WTC11 (cell line): ENCODE data around the gene NAA80. TPM values are rescaled to one million over a fixed set of nuclear protein-coding genes. Genes with fewer than 3 reads are reported as not detected.
A peak's percentile ranks its signal among the peaks of the same experiment; 100 is the strongest.

Experiments
- ATAC-seq: fragments of 200-7000 bp; cut with Tn5 transposase; 2 replicates; pipeline ENCODE4 v1.10.0; 2021; ENCODE audit warnings: mild to moderate bottlenecking, moderate library complexity
- CTCF ChIA-PET: fragments of 300-600 bp; sonication (Branson Sonifier 250); formaldehyde crosslinking; loops from one replicate; lab custom pipeline; 2021; ENCODE audit warnings: antibody characterized with exemption; lab: Charles Lee
- POLR2A ChIA-PET: fragments of 350-600 bp; sonication (Branson Sonifier 250); formaldehyde crosslinking; loops from one replicate; lab custom pipeline; 2021; ENCODE audit warnings: antibody characterized with exemption; lab: Charles Lee
- DNase-seq: peaks from one replicate; pipeline ENCODE4 v3.0.0; 2021; ENCODE audit warnings: low spot score
- H3K27ac Mint-ChIP-seq: 2 replicates; pipeline ENCODE4 v1.8.0; 2021; ENCODE audit warnings: mixed read lengths
- H3K27me3 Mint-ChIP-seq: 2 replicates; pipeline ENCODE4 v1.8.0; 2021; ENCODE audit warnings: low read depth, mild to moderate bottlenecking, moderate library complexity, mixed read lengths
- H3K36me3 Mint-ChIP-seq: 2 replicates; pipeline ENCODE4 v1.8.0; 2021; ENCODE audit warnings: mixed read lengths
- H3K4me1 Mint-ChIP-seq: 2 replicates; pipeline ENCODE4 v1.8.0; 2022; ENCODE audit warnings: mixed read lengths
- H3K4me3 Mint-ChIP-seq: 2 replicates; pipeline ENCODE4 v1.8.0; 2021; ENCODE audit warnings: mild to moderate bottlenecking, moderate library complexity, mixed read lengths
- H3K9me3 Mint-ChIP-seq: 2 replicates; pipeline ENCODE4 v1.8.0; 2021; ENCODE audit warnings: mixed read lengths
- EMX1 ChIP-seq: fragments of 250-450 bp; sonication (Bioruptor Pico); IDR thresholded peaks from 2 replicates; pipeline ENCODE4 v1.8.0; 2021; ENCODE audit warnings: mild to moderate bottlenecking
- FOXJ3 ChIP-seq: sonication (generic); formaldehyde crosslinking; IDR thresholded peaks from 2 replicates; pipeline ENCODE4 v1.9.0; 2021; ENCODE audit warnings: missing genetic modification reagents, mild to moderate bottlenecking, borderline replicate concordance
- GTF2I ChIP-seq: fragments of 250-450 bp; sonication (Bioruptor Pico); conservative IDR thresholded peaks from 2 replicates; pipeline ENCODE4 v1.4.0; 2021; ENCODE audit warnings: mild to moderate bottlenecking
- HMGA2 ChIP-seq: fragments of 250-450 bp; sonication (Bioruptor Pico); IDR thresholded peaks from 2 replicates; pipeline ENCODE4 v1.4.0; 2021; ENCODE audit warnings: mild to moderate bottlenecking, moderate library complexity
- JAZF1 ChIP-seq: fragments of 250-450 bp; sonication (Bioruptor Pico); IDR thresholded peaks from 2 replicates; pipeline ENCODE4 v1.9.0; 2021; ENCODE audit warnings: moderate library complexity, mild to moderate bottlenecking, inconsistent platforms
- NR3C1 ChIP-seq: sonication (generic); formaldehyde crosslinking; conservative IDR thresholded peaks from 2 replicates; pipeline ENCODE4 v1.8.1; 2023; ENCODE audit warnings: low read depth, mild to moderate bottlenecking, missing genetic modification reagents
- OVOL2 ChIP-seq: fragments of 250-450 bp; sonication (Bioruptor Pico); IDR thresholded peaks from 2 replicates; pipeline ENCODE4 v1.9.0; 2021; ENCODE audit warnings: mild to moderate bottlenecking, borderline replicate concordance
- TEAD4 ChIP-seq: sonication (generic); formaldehyde crosslinking; IDR thresholded peaks from 2 replicates; pipeline ENCODE4 v1.8.0; 2022; ENCODE audit warnings: mild to moderate bottlenecking, missing genetic modification reagents
- ZNF121 ChIP-seq: sonication (generic); formaldehyde crosslinking; IDR thresholded peaks from 2 replicates; pipeline ENCODE4 v1.8.0; 2023; ENCODE audit warnings: missing genetic modification reagents
- ZNF232 ChIP-seq: sonication (generic); formaldehyde crosslinking; IDR thresholded peaks from 2 replicates; pipeline ENCODE4 v1.8.0; 2022; ENCODE audit warnings: mild to moderate bottlenecking, missing genetic modification reagents
- ZNF263 ChIP-seq: sonication (generic); formaldehyde crosslinking; IDR thresholded peaks from 2 replicates; pipeline ENCODE4 v1.8.1; 2022; ENCODE audit warnings: low read depth, mild to moderate bottlenecking, moderate library complexity, missing genetic modification reagents
- ZNF423 ChIP-seq: fragments of 250-450 bp; sonication (Bioruptor Pico); IDR thresholded peaks from 2 replicates; pipeline ENCODE4 v2.1.2; 2022; ENCODE audit warnings: mild to moderate bottlenecking, moderate library complexity
- total RNA-seq: library from RNA; stranded (reverse); gene quantifications from 3 replicates; pipeline ENCODE4 v1.2.3, GENCODE V29; 2021
- TF ChIP-seq, protein P1 (sequence below): fragments of 250-450 bp; sonication (Bioruptor Pico); IDR thresholded peaks from 2 replicates; pipeline ENCODE4 v1.9.0; 2021; ENCODE audit warnings: moderate library complexity, mild to moderate bottlenecking, inconsistent platforms, borderline replicate concordance
- TF ChIP-seq, protein P2 (sequence below): sonication (generic); formaldehyde crosslinking; IDR thresholded peaks from 2 replicates; pipeline ENCODE4 v1.8.0; 2023; ENCODE audit warnings: missing genetic modification reagents, mild to moderate bottlenecking, borderline replicate concordance
- TF ChIP-seq, protein P3 (sequence below): fragments of 250-450 bp; sonication (Bioruptor Pico); IDR thresholded peaks from 2 replicates; pipeline ENCODE4 v1.9.0; 2021; ENCODE audit warnings: mild to moderate bottlenecking, borderline replicate concordance
- TF ChIP-seq, protein P4 (sequence below): sonication (generic); formaldehyde crosslinking; IDR thresholded peaks from 2 replicates; pipeline ENCODE4 v1.8.1; 2023; ENCODE audit warnings: mild to moderate bottlenecking, missing genetic modification reagents
- TF ChIP-seq, protein P5 (sequence below): sonication (generic); formaldehyde crosslinking; IDR thresholded peaks from 2 replicates; pipeline ENCODE4 v1.8.0; 2022; ENCODE audit warnings: mild to moderate bottlenecking, missing genetic modification reagents
- TF ChIP-seq, protein P6 (sequence below): sonication (generic); formaldehyde crosslinking; IDR thresholded peaks from 2 replicates; pipeline ENCODE4 v1.8.1; 2022; ENCODE audit warnings: mild to moderate bottlenecking, missing genetic modification reagents, moderate library complexity, borderline replicate concordance
- TF ChIP-seq, protein P7 (sequence below): fragments of 250-450 bp; sonication (Bioruptor Pico); IDR thresholded peaks from 2 replicates; pipeline ENCODE4 v2.1.2; 2022; ENCODE audit warnings: mild to moderate bottlenecking, moderate library complexity
- TF ChIP-seq, protein P8 (sequence below): sonication (generic); formaldehyde crosslinking; IDR thresholded peaks from 2 replicates; pipeline ENCODE4 v1.8.1; 2022; ENCODE audit warnings: low read depth, mild to moderate bottlenecking, moderate library complexity, missing genetic modification reagents, borderline replicate concordance

The NAA80 gene
- total RNA-seq, 1 experiment from 2014 or later, result 17.3 TPM

DNA sequence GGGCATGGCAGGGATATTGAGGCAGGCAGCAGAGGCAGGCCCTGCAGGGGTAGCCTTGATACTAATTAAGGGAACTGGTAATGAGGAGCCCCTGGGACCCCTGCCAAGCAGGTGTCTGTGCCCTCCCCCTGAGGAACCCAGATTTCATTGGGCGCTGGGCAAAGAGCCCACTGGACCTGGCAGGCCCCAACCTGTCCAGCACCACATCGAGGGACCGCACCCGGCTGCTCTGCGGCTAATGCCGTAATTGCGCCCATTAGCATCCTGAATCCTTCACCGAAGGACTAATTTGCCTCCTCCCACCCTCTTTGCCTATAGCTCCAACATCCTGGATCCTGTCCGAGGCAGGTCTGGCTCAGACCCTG lies 44.0 kb downstream of the NAA80 start (continued):
- TF ChIP-seq, protein P1, sequence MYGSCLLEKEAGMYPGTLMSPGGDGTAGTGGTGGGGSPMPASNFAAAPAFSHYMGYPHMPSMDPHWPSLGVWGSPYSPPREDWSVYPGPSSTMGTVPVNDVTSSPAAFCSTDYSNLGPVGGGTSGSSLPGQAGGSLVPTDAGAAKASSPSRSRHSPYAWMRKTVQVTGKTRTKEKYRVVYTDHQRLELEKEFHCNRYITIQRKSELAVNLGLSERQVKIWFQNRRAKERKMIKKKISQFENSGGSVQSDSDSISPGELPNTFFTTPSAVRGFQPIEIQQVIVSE (CRISPR knock-in tag), result no peak
- no peak for TF ChIP-seq ZNF263 (CRISPR knock-in tag)
- TF ChIP-seq, protein P2, sequence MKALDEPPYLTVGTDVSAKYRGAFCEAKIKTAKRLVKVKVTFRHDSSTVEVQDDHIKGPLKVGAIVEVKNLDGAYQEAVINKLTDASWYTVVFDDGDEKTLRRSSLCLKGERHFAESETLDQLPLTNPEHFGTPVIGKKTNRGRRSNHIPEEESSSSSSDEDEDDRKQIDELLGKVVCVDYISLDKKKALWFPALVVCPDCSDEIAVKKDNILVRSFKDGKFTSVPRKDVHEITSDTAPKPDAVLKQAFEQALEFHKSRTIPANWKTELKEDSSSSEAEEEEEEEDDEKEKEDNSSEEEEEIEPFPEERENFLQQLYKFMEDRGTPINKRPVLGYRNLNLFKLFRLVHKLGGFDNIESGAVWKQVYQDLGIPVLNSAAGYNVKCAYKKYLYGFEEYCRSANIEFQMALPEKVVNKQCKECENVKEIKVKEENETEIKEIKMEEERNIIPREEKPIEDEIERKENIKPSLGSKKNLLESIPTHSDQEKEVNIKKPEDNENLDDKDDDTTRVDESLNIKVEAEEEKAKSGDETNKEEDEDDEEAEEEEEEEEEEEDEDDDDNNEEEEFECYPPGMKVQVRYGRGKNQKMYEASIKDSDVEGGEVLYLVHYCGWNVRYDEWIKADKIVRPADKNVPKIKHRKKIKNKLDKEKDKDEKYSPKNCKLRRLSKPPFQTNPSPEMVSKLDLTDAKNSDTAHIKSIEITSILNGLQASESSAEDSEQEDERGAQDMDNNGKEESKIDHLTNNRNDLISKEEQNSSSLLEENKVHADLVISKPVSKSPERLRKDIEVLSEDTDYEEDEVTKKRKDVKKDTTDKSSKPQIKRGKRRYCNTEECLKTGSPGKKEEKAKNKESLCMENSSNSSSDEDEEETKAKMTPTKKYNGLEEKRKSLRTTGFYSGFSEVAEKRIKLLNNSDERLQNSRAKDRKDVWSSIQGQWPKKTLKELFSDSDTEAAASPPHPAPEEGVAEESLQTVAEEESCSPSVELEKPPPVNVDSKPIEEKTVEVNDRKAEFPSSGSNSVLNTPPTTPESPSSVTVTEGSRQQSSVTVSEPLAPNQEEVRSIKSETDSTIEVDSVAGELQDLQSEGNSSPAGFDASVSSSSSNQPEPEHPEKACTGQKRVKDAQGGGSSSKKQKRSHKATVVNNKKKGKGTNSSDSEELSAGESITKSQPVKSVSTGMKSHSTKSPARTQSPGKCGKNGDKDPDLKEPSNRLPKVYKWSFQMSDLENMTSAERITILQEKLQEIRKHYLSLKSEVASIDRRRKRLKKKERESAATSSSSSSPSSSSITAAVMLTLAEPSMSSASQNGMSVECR (CRISPR knock-in tag), result no peak
- TF ChIP-seq, protein P3, sequence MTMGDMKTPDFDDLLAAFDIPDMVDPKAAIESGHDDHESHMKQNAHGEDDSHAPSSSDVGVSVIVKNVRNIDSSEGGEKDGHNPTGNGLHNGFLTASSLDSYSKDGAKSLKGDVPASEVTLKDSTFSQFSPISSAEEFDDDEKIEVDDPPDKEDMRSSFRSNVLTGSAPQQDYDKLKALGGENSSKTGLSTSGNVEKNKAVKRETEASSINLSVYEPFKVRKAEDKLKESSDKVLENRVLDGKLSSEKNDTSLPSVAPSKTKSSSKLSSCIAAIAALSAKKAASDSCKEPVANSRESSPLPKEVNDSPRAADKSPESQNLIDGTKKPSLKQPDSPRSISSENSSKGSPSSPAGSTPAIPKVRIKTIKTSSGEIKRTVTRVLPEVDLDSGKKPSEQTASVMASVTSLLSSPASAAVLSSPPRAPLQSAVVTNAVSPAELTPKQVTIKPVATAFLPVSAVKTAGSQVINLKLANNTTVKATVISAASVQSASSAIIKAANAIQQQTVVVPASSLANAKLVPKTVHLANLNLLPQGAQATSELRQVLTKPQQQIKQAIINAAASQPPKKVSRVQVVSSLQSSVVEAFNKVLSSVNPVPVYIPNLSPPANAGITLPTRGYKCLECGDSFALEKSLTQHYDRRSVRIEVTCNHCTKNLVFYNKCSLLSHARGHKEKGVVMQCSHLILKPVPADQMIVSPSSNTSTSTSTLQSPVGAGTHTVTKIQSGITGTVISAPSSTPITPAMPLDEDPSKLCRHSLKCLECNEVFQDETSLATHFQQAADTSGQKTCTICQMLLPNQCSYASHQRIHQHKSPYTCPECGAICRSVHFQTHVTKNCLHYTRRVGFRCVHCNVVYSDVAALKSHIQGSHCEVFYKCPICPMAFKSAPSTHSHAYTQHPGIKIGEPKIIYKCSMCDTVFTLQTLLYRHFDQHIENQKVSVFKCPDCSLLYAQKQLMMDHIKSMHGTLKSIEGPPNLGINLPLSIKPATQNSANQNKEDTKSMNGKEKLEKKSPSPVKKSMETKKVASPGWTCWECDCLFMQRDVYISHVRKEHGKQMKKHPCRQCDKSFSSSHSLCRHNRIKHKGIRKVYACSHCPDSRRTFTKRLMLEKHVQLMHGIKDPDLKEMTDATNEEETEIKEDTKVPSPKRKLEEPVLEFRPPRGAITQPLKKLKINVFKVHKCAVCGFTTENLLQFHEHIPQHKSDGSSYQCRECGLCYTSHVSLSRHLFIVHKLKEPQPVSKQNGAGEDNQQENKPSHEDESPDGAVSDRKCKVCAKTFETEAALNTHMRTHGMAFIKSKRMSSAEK (CRISPR knock-in tag), result no peak
- TF ChIP-seq, protein P4, sequence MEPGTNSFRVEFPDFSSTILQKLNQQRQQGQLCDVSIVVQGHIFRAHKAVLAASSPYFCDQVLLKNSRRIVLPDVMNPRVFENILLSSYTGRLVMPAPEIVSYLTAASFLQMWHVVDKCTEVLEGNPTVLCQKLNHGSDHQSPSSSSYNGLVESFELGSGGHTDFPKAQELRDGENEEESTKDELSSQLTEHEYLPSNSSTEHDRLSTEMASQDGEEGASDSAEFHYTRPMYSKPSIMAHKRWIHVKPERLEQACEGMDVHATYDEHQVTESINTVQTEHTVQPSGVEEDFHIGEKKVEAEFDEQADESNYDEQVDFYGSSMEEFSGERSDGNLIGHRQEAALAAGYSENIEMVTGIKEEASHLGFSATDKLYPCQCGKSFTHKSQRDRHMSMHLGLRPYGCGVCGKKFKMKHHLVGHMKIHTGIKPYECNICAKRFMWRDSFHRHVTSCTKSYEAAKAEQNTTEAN (CRISPR knock-in tag), result no peak
- TF ChIP-seq HMGA2 (CRISPR knock-in tag), result no peak
- no peak for TF ChIP-seq ZNF121 (CRISPR knock-in tag)

DNA sequence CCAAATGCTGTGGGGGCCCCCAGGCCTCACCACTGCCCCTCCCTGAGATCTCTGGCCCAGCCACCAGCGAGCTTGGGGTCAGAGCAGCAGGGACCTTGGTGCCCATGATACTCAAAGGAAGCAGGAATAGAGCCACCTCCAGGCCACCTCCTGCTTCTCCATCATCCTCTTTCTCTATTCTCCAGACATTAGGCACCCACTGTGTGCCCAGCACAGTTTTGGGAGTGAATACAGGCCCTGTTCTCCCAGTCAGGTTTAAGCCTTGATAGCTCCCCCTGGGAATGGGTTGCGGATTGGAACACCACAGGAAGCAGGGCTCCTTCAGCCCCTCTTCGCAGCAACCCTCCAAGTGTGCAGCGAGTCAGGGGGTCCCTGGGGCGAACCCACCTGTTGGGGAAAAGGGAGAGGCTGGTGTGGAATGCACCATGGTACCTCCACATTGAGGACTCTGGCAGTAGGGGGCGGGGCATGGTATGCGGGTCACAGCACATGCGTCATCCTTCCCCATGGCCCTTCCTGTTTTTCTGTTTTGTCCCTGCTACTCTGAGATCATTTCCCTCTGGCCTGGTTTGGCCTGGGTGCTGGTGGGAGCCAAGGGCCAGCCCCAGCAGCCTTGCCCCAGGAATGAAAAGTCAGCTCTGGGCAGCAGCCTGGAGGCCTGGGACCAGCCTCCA lies 44.5 kb downstream of the NAA80 start:
- ChIA-PET CTCF (interaction anchor here (0.6 to 7.6 kb wide), 6 partner anchors 6 to 67 kb away, joined by 3 to 151 read pairs (median 6); no protein-coding TSS in a partner anchor), POLR2A (no interaction called here)
- H3K27ac Mint-ChIP-seq, result peak overlapping the region; percentile 84
- peaks cover 28% of the 10 kb centered on the region for H3K36me3 Mint-ChIP-seq
- DNase-seq (no peak), ATAC-seq (0 out of 2 replicates have a peak, but pooled peaks have one; percentile 14)
- no peak overlapping the region for H3K4me3 Mint-ChIP-seq
- H3K27me3 Mint-ChIP-seq, result no peaks in the 10 kb centered on the region
- no peaks in the 10 kb centered on the region for H3K9me3 Mint-ChIP-seq
- H3K4me1 Mint-ChIP-seq, result peaks cover 20% of the 10 kb centered on the region
- TF ChIP-seq TEAD4, result no peak
- TF ChIP-seq GTF2I (CRISPR knock-in tag), result no peak
- no peak for TF ChIP-seq NR3C1 (CRISPR knock-in tag)
- TF ChIP-seq ZNF232 (CRISPR knock-in tag), result no peak
- TF ChIP-seq, protein P5, sequence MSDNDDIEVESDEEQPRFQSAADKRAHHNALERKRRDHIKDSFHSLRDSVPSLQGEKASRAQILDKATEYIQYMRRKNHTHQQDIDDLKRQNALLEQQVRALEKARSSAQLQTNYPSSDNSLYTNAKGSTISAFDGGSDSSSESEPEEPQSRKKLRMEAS (CRISPR knock-in tag), result no peak
- no peak for TF ChIP-seq ZNF423 (CRISPR knock-in tag)
- no peak for TF ChIP-seq OVOL2 (CRISPR knock-in tag)
- TF ChIP-seq, protein P6, sequence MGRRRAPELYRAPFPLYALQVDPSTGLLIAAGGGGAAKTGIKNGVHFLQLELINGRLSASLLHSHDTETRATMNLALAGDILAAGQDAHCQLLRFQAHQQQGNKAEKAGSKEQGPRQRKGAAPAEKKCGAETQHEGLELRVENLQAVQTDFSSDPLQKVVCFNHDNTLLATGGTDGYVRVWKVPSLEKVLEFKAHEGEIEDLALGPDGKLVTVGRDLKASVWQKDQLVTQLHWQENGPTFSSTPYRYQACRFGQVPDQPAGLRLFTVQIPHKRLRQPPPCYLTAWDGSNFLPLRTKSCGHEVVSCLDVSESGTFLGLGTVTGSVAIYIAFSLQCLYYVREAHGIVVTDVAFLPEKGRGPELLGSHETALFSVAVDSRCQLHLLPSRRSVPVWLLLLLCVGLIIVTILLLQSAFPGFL (CRISPR knock-in tag), result no peak
- no peak for TF ChIP-seq JAZF1 (CRISPR knock-in tag)
- TF ChIP-seq FOXJ3 (CRISPR knock-in tag), result no peak
- TF ChIP-seq, protein P7, sequence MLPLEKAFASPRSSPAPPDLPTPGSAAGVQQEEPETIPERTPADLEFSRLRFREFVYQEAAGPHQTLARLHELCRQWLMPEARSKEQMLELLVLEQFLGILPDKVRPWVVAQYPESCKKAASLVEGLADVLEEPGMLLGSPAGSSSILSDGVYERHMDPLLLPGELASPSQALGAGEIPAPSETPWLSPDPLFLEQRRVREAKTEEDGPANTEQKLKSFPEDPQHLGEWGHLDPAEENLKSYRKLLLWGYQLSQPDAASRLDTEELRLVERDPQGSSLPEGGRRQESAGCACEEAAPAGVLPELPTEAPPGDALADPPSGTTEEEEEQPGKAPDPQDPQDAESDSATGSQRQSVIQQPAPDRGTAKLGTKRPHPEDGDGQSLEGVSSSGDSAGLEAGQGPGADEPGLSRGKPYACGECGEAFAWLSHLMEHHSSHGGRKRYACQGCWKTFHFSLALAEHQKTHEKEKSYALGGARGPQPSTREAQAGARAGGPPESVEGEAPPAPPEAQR, result no peak
- TF ChIP-seq EMX1, result no peak
- TF ChIP-seq, protein P8, sequence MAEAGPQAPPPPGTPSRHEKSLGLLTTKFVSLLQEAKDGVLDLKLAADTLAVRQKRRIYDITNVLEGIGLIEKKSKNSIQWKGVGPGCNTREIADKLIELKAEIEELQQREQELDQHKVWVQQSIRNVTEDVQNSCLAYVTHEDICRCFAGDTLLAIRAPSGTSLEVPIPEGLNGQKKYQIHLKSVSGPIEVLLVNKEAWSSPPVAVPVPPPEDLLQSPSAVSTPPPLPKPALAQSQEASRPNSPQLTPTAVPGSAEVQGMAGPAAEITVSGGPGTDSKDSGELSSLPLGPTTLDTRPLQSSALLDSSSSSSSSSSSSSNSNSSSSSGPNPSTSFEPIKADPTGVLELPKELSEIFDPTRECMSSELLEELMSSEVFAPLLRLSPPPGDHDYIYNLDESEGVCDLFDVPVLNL (CRISPR knock-in tag), result no peak
